ENCODE data around the gene HIVEP1.

DNA sequence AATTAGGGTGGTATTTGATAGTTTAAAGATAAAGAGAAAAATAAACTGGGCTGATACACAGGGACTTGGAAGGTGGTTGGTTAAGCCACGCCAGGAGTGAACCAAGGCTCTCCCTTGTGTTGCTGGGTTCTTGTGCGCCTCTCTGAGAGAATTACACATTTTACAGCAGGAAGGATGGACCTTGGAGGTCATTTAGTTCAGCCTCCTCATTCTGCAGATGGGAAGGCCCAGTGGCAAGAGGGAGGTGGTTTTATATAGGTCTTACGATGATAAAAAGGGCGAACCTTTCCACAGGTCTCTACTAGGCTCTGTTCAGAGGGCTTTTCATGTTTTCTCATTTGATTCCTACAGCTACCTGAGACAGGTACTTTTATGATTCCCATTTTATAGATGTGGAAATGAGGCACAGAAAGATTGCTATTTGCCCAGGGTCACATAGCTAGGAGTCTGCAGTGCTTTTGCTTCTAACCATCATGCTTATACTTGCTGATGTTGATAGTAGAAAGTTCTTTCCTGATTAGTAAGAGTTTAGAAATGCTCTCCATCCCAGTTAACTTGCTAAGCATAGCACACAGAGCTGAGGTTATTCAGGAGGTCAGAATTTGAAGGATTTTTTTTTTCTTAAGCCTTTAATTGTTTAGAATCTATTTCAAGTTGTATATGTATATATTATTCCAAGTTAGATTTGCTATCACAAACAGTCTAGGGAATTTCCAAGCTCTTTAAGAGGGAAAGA lies 12.8 kb downstream of the HIVEP1 start:
- TF ChIP-seq KLF6 (CRISPR knock-in tag; IDR thresholded peaks at IDR 0.05) (no peak), ZNF354B (CRISPR knock-in tag; IDR thresholded peaks at IDR 0.05) (no peak), POLR2A (IDR thresholded peaks at IDR 0.05; ENCODE audit: insufficient read depth in 1 of 2, low read depth in 2 of 2, low read length in 2 of 2) (no peak), ZSCAN25 (CRISPR knock-in tag; IDR thresholded peaks at IDR 0.05) (no peak), KDM3A (CRISPR knock-in tag; IDR thresholded peaks at IDR 0.05; ENCODE audit: low read depth) (no peak), ZNF24 (IDR thresholded peaks at IDR 0.05) (no peak), MAZ (IDR thresholded peaks at IDR 0.05; ENCODE audit: borderline replicate concordance, low read depth, low read length) (no peak), MAZ (CRISPR knock-in tag; IDR thresholded peaks at IDR 0.05; ENCODE audit: low read depth) (no peak), ZKSCAN1 (IDR thresholded peaks at IDR 0.05; ENCODE audit: low read length) (no peak), FOXK1 (CRISPR knock-in tag; IDR thresholded peaks at IDR 0.05; ENCODE audit: borderline replicate concordance, low read depth) (no peak)
- TF ChIP-seq, protein P1, sequence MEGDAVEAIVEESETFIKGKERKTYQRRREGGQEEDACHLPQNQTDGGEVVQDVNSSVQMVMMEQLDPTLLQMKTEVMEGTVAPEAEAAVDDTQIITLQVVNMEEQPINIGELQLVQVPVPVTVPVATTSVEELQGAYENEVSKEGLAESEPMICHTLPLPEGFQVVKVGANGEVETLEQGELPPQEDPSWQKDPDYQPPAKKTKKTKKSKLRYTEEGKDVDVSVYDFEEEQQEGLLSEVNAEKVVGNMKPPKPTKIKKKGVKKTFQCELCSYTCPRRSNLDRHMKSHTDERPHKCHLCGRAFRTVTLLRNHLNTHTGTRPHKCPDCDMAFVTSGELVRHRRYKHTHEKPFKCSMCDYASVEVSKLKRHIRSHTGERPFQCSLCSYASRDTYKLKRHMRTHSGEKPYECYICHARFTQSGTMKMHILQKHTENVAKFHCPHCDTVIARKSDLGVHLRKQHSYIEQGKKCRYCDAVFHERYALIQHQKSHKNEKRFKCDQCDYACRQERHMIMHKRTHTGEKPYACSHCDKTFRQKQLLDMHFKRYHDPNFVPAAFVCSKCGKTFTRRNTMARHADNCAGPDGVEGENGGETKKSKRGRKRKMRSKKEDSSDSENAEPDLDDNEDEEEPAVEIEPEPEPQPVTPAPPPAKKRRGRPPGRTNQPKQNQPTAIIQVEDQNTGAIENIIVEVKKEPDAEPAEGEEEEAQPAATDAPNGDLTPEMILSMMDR (CRISPR knock-in tag; IDR thresholded peaks at IDR 0.05), result no peak

Data from HepG2 (cell line).